Coronary artery (tissue), 2 donors: ENCODE data around the gene VEZF1.

Experiments used
- DNase-seq: peaks from one replicate; pipeline ENCODE4 v3.0.0-alpha.2; 2017; ENCODE audit warnings: low spot score
- H3K27ac ChIP-seq, 2 donors: fragments of 200-600 bp; sonication (generic); one replicate each; pipeline ENCODE4 v1.5.1; 2016 to 2019
- H3K4me3 ChIP-seq: fragments of 200-600 bp; sonication (generic); 2 replicates; pipeline ENCODE4 v1.5.1; 2016; ENCODE audit warnings: mild to moderate bottlenecking, moderate library complexity
- CTCF ChIP-seq: fragments of 200-600 bp; sonication (generic); IDR thresholded peaks from one replicate; pipeline ENCODE4 v1.5.1; 2019; ENCODE audit warnings: antibody characterized with exemption

VEZF1 gene

DNA sequence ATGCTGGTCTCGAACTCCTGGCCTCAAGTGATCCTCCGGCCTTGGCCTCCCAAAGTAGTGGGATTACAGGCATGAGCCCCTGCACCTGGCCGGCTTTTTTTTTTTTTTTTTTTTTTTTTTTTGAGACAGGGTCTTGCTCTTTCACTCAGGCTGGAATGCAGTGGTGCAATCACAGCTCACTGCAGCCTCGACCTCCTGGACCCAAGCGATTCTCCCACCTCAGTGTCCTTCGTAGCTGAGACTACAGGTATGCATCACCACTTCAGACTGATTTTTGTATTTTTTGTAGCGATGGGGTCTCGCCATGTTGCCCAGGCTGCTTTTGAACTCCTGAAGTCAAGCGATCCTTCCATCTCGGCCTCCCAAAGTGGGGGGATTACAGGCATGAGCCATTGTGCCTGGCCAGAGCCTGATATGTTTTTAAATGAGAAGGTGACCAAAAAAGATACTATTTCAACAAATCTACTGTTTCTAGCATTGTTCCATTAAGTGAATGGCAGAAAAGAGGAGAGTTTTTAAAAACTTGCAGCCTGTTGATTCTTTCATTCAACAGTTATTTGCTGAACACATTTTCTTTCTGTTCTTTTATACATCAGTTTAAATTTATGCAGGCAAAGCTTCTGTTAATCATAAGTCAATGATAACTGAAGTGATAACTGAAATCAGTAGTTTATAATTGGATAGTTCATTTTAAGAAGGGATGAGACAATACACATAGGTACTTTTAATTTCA, 22.2 kb upstream of the VEZF1 start:
- no peak overlapping the region for H3K27ac ChIP-seq
- no peak overlapping the region for H3K4me3 ChIP-seq
- no peak for TF ChIP-seq CTCF
- no peak for DNase-seq

GRCh38 chr17:58007781-58008706, 20.0 kb upstream of the VEZF1 start:
- no peak for TF ChIP-seq CTCF
- H3K27ac ChIP-seq: peak overlapping the region; percentile 99 to 100
- peak overlapping the region; percentile 98 for H3K4me3 ChIP-seq
- no peak for DNase-seq

GRCh38 chr17:58006924-58007780, 19.1 kb upstream of the VEZF1 start, which contains the start of gene SRSF1:
TSS of gene SRSF1 (minus strand) at chr17:58007246. CDS start at chr17:58007137, 109 bp downstream.
- Histone ChIP-seq H3K27ac (peak within 1 kb of the TSS; percentile 99 to 100), H3K4me3 (peak within 1 kb of the TSS; percentile 98)
- TF ChIP-seq CTCF: no peak
- DNase-seq: peak; percentile 97

GRCh38 chr17:58006560-58006923, 18.5 kb upstream of the VEZF1 start:
- Histone ChIP-seq H3K27ac (peak overlapping the region; percentile 99 to 100), H3K4me3 (peak overlapping the region; percentile 98)
- TF ChIP-seq CTCF: no peak
- peak; percentile 80 for DNase-seq

GRCh38 chr17:58005728-58006559, 17.9 kb upstream of the VEZF1 start:
- TF ChIP-seq CTCF: no peak
- DNase-seq: no peak
- H3K27ac ChIP-seq: peak overlapping the region; percentile 99 to 100
- peak overlapping the region; percentile 98 for H3K4me3 ChIP-seq
